Glutamatergic neuron (in vitro differentiated cells): ENCODE measurements around the gene DENND5B. TPM values are rescaled to one million over a fixed set of nuclear protein-coding genes. Genes with fewer than 3 reads are reported as not detected.
"Not testable (repeated sequence)": the region's sequence is repeated elsewhere in the genome, so short reads cannot be mapped to it uniquely, and the experiment has no call there.

Experiments
- DNase-seq: peaks from one replicate; pipeline ENCODE4 v3.0.0; 2022
- H3K27ac Mint-ChIP-seq: one replicate; pipeline ENCODE4 v1.8.0; 2020; ENCODE audit warnings: mild to moderate bottlenecking, mixed read lengths, inconsistent platforms; ENCODE audit not compliant: unreplicated experiment
- H3K27me3 Mint-ChIP-seq: one replicate; pipeline ENCODE4 v1.8.0; 2020; ENCODE audit warnings: mild to moderate bottlenecking, moderate library complexity, mixed read lengths, inconsistent platforms; ENCODE audit not compliant: unreplicated experiment
- H3K36me3 Mint-ChIP-seq: one replicate; pipeline ENCODE4 v1.8.0; 2020; ENCODE audit warnings: mild to moderate bottlenecking, mixed read lengths, inconsistent platforms; ENCODE audit not compliant: unreplicated experiment
- H3K4me1 Mint-ChIP-seq: one replicate; pipeline ENCODE4 v1.8.0; 2020; ENCODE audit warnings: mild to moderate bottlenecking, low read depth, mixed read lengths, inconsistent platforms; ENCODE audit not compliant: unreplicated experiment
- H3K4me3 Mint-ChIP-seq: one replicate; pipeline ENCODE4 v1.8.0; 2020; ENCODE audit warnings: mild to moderate bottlenecking, mixed read lengths, inconsistent platforms; ENCODE audit not compliant: unreplicated experiment
- H3K9me3 Mint-ChIP-seq: one replicate; pipeline ENCODE4 v1.8.0; 2020; ENCODE audit warnings: mild to moderate bottlenecking, moderate library complexity, mixed read lengths, inconsistent platforms; ENCODE audit not compliant: unreplicated experiment
- total RNA-seq: library from RNA; stranded (reverse); fragmentation: NEBNext Ultra II Directional; extraction: Animal tissue kit (Norgen Biotek cat#: 25700); gene quantifications from one replicate; pipeline ENCODE4 v1.2.1, GENCODE V29; 2021; ENCODE audit not compliant: unreplicated experiment
- TF ChIP-seq, protein P1 (sequence below): fragments of 200-600 bp; sonication (generic); IDR thresholded peaks from one replicate; pipeline ENCODE4 v1.5.0; 2021; ENCODE audit not compliant: partially characterized antibody, unreplicated experiment

DENND5B gene
- total RNA-seq, 1 donor from 2014 or later, result 45.6 TPM

DNA sequence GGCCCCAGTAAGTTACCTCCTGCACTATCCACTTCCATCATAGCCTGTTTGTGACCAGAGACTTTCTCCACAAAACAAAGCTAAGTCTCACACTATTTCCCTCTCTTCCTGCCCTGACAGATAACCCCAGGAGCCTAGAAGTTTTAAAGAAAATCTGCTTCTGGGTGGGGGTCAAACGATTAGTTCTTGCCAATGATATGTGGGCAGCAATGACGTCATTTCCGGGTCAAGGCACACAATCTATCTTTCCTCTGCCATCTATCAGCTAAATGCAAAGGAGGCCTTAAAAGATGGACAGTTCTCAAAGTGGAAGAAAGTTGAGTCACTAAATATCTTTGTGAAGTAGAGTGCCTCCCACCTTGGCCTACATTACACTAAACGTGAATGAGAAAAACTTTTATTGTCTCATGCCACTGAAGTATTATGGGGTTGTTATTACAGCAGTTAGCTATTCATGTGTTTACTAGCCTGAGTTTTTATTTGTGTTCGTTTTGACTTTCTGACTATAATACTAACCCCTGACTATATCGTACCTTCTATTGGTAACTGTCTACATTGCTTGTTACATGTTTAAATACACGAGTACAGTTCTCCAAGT, 86.2 kb downstream of the DENND5B start:
- DNase-seq, result no peak
- Mint-ChIP-seq H3K36me3 (no peaks in the 10 kb centered on the region), H3K27me3 (peaks cover 2% of the 10 kb centered on the region)

DNA sequence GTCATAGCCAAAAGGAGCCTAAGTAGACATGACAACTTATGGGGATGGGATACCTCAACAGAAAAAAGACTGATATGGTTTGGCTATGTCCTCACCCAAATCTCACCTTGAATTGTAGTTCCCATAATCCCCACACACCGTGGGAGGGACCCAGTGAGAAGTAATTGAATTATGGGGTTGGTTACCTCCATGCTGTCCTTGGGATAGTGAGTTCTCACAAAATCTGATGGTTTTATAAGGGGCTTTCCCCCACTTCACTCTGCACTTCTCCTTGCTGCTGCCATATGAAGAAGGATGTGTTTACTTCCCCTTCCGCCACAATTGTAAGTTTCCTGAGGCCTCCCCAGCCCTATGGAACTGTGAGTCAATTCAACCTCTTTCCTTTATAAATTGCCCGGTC, 89.9 kb downstream of the DENND5B start:
- H3K4me1 Mint-ChIP-seq, H3K27ac Mint-ChIP-seq, H3K9me3 Mint-ChIP-seq, H3K36me3 Mint-ChIP-seq, H3K4me3 Mint-ChIP-seq, H3K27me3 Mint-ChIP-seq, DNase-seq: not testable (repeated sequence)

More for the DNA sequence above, 86.2 kb downstream of the DENND5B start:
- TF ChIP-seq, protein P1, sequence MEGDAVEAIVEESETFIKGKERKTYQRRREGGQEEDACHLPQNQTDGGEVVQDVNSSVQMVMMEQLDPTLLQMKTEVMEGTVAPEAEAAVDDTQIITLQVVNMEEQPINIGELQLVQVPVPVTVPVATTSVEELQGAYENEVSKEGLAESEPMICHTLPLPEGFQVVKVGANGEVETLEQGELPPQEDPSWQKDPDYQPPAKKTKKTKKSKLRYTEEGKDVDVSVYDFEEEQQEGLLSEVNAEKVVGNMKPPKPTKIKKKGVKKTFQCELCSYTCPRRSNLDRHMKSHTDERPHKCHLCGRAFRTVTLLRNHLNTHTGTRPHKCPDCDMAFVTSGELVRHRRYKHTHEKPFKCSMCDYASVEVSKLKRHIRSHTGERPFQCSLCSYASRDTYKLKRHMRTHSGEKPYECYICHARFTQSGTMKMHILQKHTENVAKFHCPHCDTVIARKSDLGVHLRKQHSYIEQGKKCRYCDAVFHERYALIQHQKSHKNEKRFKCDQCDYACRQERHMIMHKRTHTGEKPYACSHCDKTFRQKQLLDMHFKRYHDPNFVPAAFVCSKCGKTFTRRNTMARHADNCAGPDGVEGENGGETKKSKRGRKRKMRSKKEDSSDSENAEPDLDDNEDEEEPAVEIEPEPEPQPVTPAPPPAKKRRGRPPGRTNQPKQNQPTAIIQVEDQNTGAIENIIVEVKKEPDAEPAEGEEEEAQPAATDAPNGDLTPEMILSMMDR, result no peak
- no peak overlapping the region for H3K27ac Mint-ChIP-seq
- H3K4me3 Mint-ChIP-seq, result no peak overlapping the region
- H3K9me3 Mint-ChIP-seq, result no peaks in the 10 kb centered on the region
- no peaks in the 10 kb centered on the region for H3K4me1 Mint-ChIP-seq

DNA sequence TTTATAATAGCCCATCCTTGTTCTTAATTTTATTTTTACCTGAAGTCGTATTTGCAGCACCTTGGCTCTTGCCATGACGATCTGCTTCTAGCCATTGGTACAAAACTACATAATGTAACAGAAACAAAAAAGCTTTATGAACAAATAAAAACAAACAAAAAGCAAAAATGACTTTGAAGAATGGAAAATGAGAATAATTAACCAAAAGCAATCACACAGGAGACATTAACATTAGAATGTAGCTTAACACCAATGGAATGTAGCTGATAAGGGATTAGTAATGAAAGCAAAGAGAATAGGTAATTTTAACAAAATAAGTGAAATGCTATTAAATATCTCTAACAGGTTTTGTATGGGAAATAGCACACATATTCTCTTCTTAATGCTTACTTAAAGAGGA, 91.4 kb downstream of the DENND5B start:
- Mint-ChIP-seq H3K27me3 (peaks cover 3% of the 10 kb centered on the region), H3K4me3 (no peak overlapping the region), H3K36me3 (no peaks in the 10 kb centered on the region), H3K27ac (no peak overlapping the region), H3K9me3 (no peaks in the 10 kb centered on the region), H3K4me1 (peaks cover 2% of the 10 kb centered on the region)
- no peak for DNase-seq
- TF ChIP-seq, protein P1, result no peak

DNA sequence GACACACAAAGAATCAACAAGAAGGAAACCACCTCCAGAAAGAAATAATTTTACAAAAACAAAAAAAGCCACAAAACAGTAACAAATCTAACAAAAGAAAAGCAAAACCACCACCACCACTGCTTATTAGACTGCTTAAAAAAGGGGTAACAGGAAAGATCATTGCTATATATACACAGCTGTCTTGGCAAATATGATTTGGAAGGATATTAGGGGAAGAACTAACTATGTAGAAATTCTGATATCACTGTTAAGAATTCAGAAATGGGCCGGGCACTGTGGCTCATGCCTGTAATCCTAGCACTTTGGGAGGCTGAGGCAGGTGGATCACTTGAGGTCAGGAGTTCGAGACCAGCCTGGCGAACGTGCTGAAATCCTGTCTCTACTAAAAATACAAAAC, 92.5 kb downstream of the DENND5B start:
- H3K27ac Mint-ChIP-seq, result no peak overlapping the region
- no peaks in the 10 kb centered on the region for H3K36me3 Mint-ChIP-seq
- peaks cover 1% of the 10 kb centered on the region for H3K9me3 Mint-ChIP-seq
- TF ChIP-seq, protein P1, result no peak
- H3K27me3 Mint-ChIP-seq, result peaks cover 3% of the 10 kb centered on the region
- no peak for DNase-seq
- H3K4me1 Mint-ChIP-seq, result peaks cover 2% of the 10 kb centered on the region
- H3K4me3 Mint-ChIP-seq, result no peak overlapping the region

DNA sequence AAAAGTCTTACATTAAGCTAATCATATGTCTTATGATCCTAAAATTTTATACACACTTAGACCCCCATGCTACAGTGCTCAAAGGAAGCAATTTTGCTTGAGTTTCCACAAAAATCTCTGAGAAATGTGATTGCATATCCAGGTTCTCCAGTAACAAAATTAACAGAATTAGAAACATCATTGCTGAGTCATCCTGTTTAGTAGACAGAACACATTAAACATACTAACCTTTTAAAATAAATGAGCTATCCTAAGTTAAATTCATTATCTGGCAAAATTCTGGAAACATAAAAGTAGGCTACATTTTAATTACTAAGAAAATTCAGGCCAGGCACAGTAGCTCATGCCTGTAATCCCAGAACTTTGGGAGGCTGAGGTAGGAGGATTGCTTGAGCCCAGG, 94.7 kb downstream of the DENND5B start:
- H3K27me3 Mint-ChIP-seq, result peaks cover 3% of the 10 kb centered on the region
- no peak overlapping the region for H3K27ac Mint-ChIP-seq
- DNase-seq, result no peak
- H3K4me3 Mint-ChIP-seq, result no peak overlapping the region
- H3K9me3 Mint-ChIP-seq, result peaks cover 1% of the 10 kb centered on the region
- TF ChIP-seq, protein P1, result no peak
- no peaks in the 10 kb centered on the region for H3K36me3 Mint-ChIP-seq
- peaks cover 2% of the 10 kb centered on the region for H3K4me1 Mint-ChIP-seq
